ENCODE data around the gene PARK7.

The PARK7 gene

DNA sequence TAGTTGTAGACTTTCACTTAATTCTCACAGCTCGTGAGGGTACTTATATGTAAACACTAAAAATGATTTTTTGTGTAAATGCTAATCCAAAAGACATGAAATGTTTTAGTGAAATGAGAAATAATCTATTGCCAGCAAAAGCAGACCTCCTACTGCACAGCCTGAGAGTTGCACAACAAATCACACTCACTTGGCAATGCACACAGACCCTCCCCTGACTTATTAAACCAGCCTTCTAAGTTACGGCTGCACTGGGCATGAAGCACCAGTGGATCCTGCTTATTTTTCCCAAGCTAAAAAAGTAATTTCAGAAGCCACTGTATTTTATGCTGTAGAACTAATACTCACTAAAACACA, 54.3 kb downstream of the PARK7 start:
- Histone ChIP-seq H3K4me3 (ENCODE audit: low read length) (no peak overlapping the region), H3F3A (ENCODE audit: control insufficient read depth, insufficient read depth) (no peaks in the 10 kb centered on the region), H4K20me1 (ENCODE audit: control insufficient read depth, insufficient read depth, low read depth, low read length) (no peaks in the 10 kb centered on the region; the same call in 1 of the 2 replicates), H3K27ac (ENCODE audit: low read depth, low read length) (no peak overlapping the region), H3K27me3 (ENCODE audit: control insufficient read depth, low read length) (peaks cover 29% of the 10 kb centered on the region), H3K9me2 (replicated peaks; ENCODE audit: control insufficient read depth, low read length) (no peaks in the 10 kb centered on the region), H3K9me3 (ENCODE audit: control insufficient read depth, insufficient read depth, low read length) (no peaks in the 10 kb centered on the region), H3K4me1 (ENCODE audit: control insufficient read depth, low read length) (no peaks in the 10 kb centered on the region), H3K4me2 (ENCODE audit: low read length) (no peak overlapping the region), H3K36me3 (ENCODE audit: control insufficient read depth, low read length) (no peaks in the 10 kb centered on the region), H3K79me2 (ENCODE audit: control insufficient read depth, low read length) (no peaks in the 10 kb centered on the region)
- TF ChIP-seq EZH2phosphoT487 (IDR thresholded peaks at IDR 0.05; ENCODE audit: borderline replicate concordance, low read length) (no peak), CTCF (IDR thresholded peaks at IDR 0.05; ENCODE audit: low read depth, low read length, poor library complexity, severe bottlenecking) (no peak)

GRCh38 chr1:8016210-8016894, 54.8 kb downstream of the PARK7 start:
- Histone ChIP-seq H3K4me2 (ENCODE audit: low read length) (no peak overlapping the region), H3K27me3 (ENCODE audit: control insufficient read depth, low read length) (peaks cover 29% of the 10 kb centered on the region), H3K9me2 (replicated peaks; ENCODE audit: control insufficient read depth, low read length) (no peaks in the 10 kb centered on the region), H4K20me1 (ENCODE audit: control insufficient read depth, insufficient read depth, low read depth, low read length) (no peaks in the 10 kb centered on the region; the same call in 1 of the 2 replicates), H3K4me3 (ENCODE audit: low read length) (no peak overlapping the region), H3K27ac (ENCODE audit: low read depth, low read length) (no peak overlapping the region), H3K36me3 (ENCODE audit: control insufficient read depth, low read length) (no peaks in the 10 kb centered on the region), H3K9me3 (ENCODE audit: control insufficient read depth, insufficient read depth, low read length) (no peaks in the 10 kb centered on the region), H3K4me1 (ENCODE audit: control insufficient read depth, low read length) (no peaks in the 10 kb centered on the region), H3K79me2 (ENCODE audit: control insufficient read depth, low read length) (no peaks in the 10 kb centered on the region), H3F3A (ENCODE audit: control insufficient read depth, insufficient read depth) (no peaks in the 10 kb centered on the region)
- TF ChIP-seq EZH2phosphoT487 (IDR thresholded peaks at IDR 0.05; ENCODE audit: borderline replicate concordance, low read length), result no peak
- TF ChIP-seq CTCF (IDR thresholded peaks at IDR 0.05; ENCODE audit: low read depth, low read length, poor library complexity, severe bottlenecking), result no peak

DNA sequence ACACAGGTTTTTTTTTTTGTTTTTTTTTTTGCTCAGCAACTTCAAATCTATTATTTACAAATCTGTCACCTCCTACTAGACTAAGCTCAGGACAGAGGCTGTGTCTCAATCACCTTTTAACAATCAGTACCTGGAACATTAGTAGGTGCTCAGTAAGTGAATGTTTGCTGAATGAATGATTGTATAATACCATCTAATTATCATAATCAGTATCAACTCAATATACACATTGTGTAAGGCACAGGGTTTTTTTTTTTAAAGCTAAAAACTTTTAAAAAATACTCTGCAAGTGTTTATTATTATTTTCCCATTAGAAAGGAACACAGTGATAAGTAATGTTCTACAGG, 55.4 kb downstream of the PARK7 start:
- Histone ChIP-seq H3K4me1 (ENCODE audit: control insufficient read depth, low read length) (no peaks in the 10 kb centered on the region), H3K9me2 (replicated peaks; ENCODE audit: control insufficient read depth, low read length) (no peaks in the 10 kb centered on the region), H3K36me3 (ENCODE audit: control insufficient read depth, low read length) (no peaks in the 10 kb centered on the region), H3K9me3 (ENCODE audit: control insufficient read depth, insufficient read depth, low read length) (no peaks in the 10 kb centered on the region), H3K27ac (ENCODE audit: low read depth, low read length) (no peak overlapping the region), H3K79me2 (ENCODE audit: control insufficient read depth, low read length) (no peaks in the 10 kb centered on the region), H4K20me1 (ENCODE audit: control insufficient read depth, insufficient read depth, low read depth, low read length) (no peaks in the 10 kb centered on the region; the same call in 1 of the 2 replicates), H3K4me3 (ENCODE audit: low read length) (no peak overlapping the region), H3F3A (ENCODE audit: control insufficient read depth, insufficient read depth) (no peaks in the 10 kb centered on the region), H3K27me3 (ENCODE audit: control insufficient read depth, low read length) (peaks cover 29% of the 10 kb centered on the region), H3K4me2 (ENCODE audit: low read length) (no peak overlapping the region)
- TF ChIP-seq CTCF (IDR thresholded peaks at IDR 0.05; ENCODE audit: low read depth, low read length, poor library complexity, severe bottlenecking) (no peak), EZH2phosphoT487 (IDR thresholded peaks at IDR 0.05; ENCODE audit: borderline replicate concordance, low read length) (no peak)

Data from DOHH2 (cell line).